ENCODE data around the gene SH3BP1.
"Not testable (repeated sequence)": the region's sequence is repeated elsewhere in the genome, so short reads cannot be mapped to it uniquely, and the experiment has no call there.

The SH3BP1 gene

GRCh38 chr22:37680191-37680851 is 40.9 kb downstream of the SH3BP1 start:
- DNase-seq = no peak

GRCh38 chr22:37681001-37681424 is 41.5 kb downstream of the SH3BP1 start:
- no peak for DNase-seq

- DNase-seq = peak; percentile 54
These were observed 42.1 kb downstream of the SH3BP1 start for GRCh38 chr22:37681556-37682049.

- no peak for DNase-seq
These were observed 45.5 kb downstream of the SH3BP1 start for GRCh38 chr22:37684803-37685615.

GRCh38 chr22:37686002-37686982 is 46.8 kb downstream of the SH3BP1 start, which contains the start of gene NOL12:
NOL12 (plus strand) TSS chr22:37686343; CDS start chr22:37686393, 50 bp downstream.
- peak; percentile 63 for DNase-seq

GRCh38 chr22:37690407-37690806 is 50.9 kb downstream of the SH3BP1 start:
- no peak for DNase-seq

- no peak for DNase-seq
These were observed 51.5 kb downstream of the SH3BP1 start for GRCh38 chr22:37690901-37691504.

GRCh38 chr22:37692627-37693285 is 53.3 kb downstream of the SH3BP1 start:
- no peak for DNase-seq

- DNase-seq = not testable (repeated sequence)
These were observed 54.7 kb downstream of the SH3BP1 start for GRCh38 chr22:37694131-37694530.

- not testable (repeated sequence) for DNase-seq
These were observed 56.8 kb downstream of the SH3BP1 start for GRCh38 chr22:37696260-37696656.

GRCh38 chr22:37696657-37697537 is 57.4 kb downstream of the SH3BP1 start, which contains the start of gene TRIOBP:
TRIOBP (plus strand) TSS chr22:37697048; CDS start chr22:37701366, 4,318 bp downstream.
- peak; percentile 74 for DNase-seq

- no peak for DNase-seq
These were observed 58.0 kb downstream of the SH3BP1 start for GRCh38 chr22:37697538-37697835.

- DNase-seq = no peak
These were observed 61.8 kb downstream of the SH3BP1 start for GRCh38 chr22:37701141-37701786.

GRCh38 chr22:37703906-37704305 is 64.4 kb downstream of the SH3BP1 start:
- no peak for DNase-seq

- no peak for DNase-seq
These were observed 65.2 kb downstream of the SH3BP1 start for GRCh38 chr22:37704645-37705044.

GRCh38 chr22:37705205-37705604 is 65.7 kb downstream of the SH3BP1 start:
- no peak for DNase-seq

Data from T-helper 9 cell (primary cell).